HepG2 (cell line): ENCODE data around the gene UTP11. TPM values are rescaled to one million over a fixed set of nuclear protein-coding genes. Genes with fewer than 3 reads are reported as not detected.

ENCODE experiments used
- ATAC-seq: fragments of 200-7000 bp; cut with Tn5 transposase; 3 replicates; pipeline ENCODE4 v1.9.1; 2020; ENCODE audit warnings: mild to moderate bottlenecking, moderate library complexity
- BruUV-seq: library from RNA; stranded (reverse); fragments of 400-500 nt; replicated peaks from 2 replicates; lab custom pipeline; 2021; lab: Mats Ljungman, UMichigan
- CTCF ChIA-PET: fragments of 300-600 bp; formaldehyde crosslinking; extraction: SDS; loops from one replicate; lab custom pipeline; 2021; ENCODE audit warnings: low total read pairs, inconsistent platforms, low intra/inter-chr PET ratio; lab: Yijun Ruan, JAX
- POLR2A ChIA-PET: fragments of 350-600 bp; sonication (Branson Sonifier 250); formaldehyde crosslinking; loops from one replicate; lab custom pipeline; 2020; ENCODE audit warnings: antibody characterized with exemption, inconsistent platforms; lab: Yijun Ruan, JAX
- DNase-seq: peaks from one replicate; pipeline ENCODE4 v3.0.0-alpha.2; 2015; ENCODE audit warnings: low spot score
- FAIRE-seq: peaks from 3 replicates; lab custom pipeline; 2011; peaks lifted over from hg19 to GRCh38; lab: Jason Lieb, UNC
- H2AFZ ChIP-seq: one replicate; pipeline ENCODE4 v1.6.1; 2011; ENCODE audit warnings: low read length, inconsistent platforms
- H3K27ac ChIP-seq: fragments of 300-600 bp; 3 replicates; pipeline ENCODE4 v1.8.0; 2011; ENCODE audit warnings: mixed run types, mild to moderate bottlenecking, mixed read lengths, low read length, inconsistent platforms; ENCODE audit not compliant: insufficient read depth; ENCODE audit errors: extremely low read length
- H3K27me3 ChIP-seq, 2 experiments: fragments of 200-600 bp in 1 of 2; 2 replicates in 1 of 2; 3 replicates in 1 of 2; pipeline versions ENCODE4 v1.6.0 to v1.8.0; 2011; ENCODE audit warnings: low read length in 2 of 2, mild to moderate bottlenecking in 2 of 2, moderate library complexity in 2 of 2, inconsistent platforms in 1 of 2; ENCODE audit not compliant: insufficient read depth in 2 of 2, control insufficient read depth in 1 of 2
- H3K36me3 ChIP-seq, 2 experiments: fragments of 200-600 bp in 1 of 2; replicated peaks in 1 of 2; 2 replicates in 1 of 2; 3 replicates in 1 of 2; pipeline versions ENCODE4 v1.5.1 to v1.8.0; 2011; ENCODE audit warnings: low read length in 2 of 2, inconsistent platforms in 1 of 2; ENCODE audit not compliant: insufficient read depth in 2 of 2, control insufficient read depth in 1 of 2
- H3K4me1 ChIP-seq: 2 replicates; pipeline ENCODE4 v1.5.1; 2012; ENCODE audit warnings: low read length, inconsistent platforms; ENCODE audit not compliant: insufficient read depth
- H3K4me2 ChIP-seq: 2 replicates; pipeline ENCODE4 v1.6.0; 2011; ENCODE audit warnings: low read depth, low read length, inconsistent platforms
- H3K4me3 ChIP-seq, 3 experiments: fragments of 200-600 bp in 1 of 3; sonication (generic), shearing (Covaris generic) in 1 of 3; replicated peaks in 1 of 3; 2 replicates each; pipeline ENCODE4 v1.5.1; 2011 to 2016; ENCODE audit warnings: low read length in 3 of 3, inconsistent platforms in 2 of 3, low read depth in 2 of 3, mild to moderate bottlenecking in 2 of 3, control low read depth in 1 of 3, mixed read lengths in 1 of 3; ENCODE audit not compliant: insufficient read depth in 1 of 3
- H3K79me2 ChIP-seq: one replicate; pipeline ENCODE4 v1.6.1; 2011; ENCODE audit warnings: low read length, inconsistent platforms; ENCODE audit not compliant: insufficient read depth
- H3K9ac ChIP-seq: 2 replicates; pipeline ENCODE4 v1.6.0; 2011; ENCODE audit warnings: mild to moderate bottlenecking, low read depth, low read length, inconsistent platforms; ENCODE audit not compliant: insufficient read depth
- H3K9me3 ChIP-seq: 2 replicates; pipeline ENCODE4 v1.5.1; 2012; ENCODE audit warnings: mild to moderate bottlenecking, low read length
- H4K20me1 ChIP-seq: 2 replicates; pipeline ENCODE4 v1.6.0; 2011; ENCODE audit warnings: inconsistent platforms, mild to moderate bottlenecking, low read length, moderate library complexity; ENCODE audit not compliant: insufficient read depth
- ETV5 ChIP-seq: IDR thresholded peaks from 2 replicates; pipeline ENCODE4 v1.6.1; 2018; ENCODE audit warnings: missing biosample characterization, missing genetic modification reagents, inconsistent platforms, borderline replicate concordance
- ETV6 ChIP-seq: sonication (generic); formaldehyde crosslinking; conservative IDR thresholded peaks from 2 replicates; pipeline ENCODE4 v1.4.0; 2020; ENCODE audit warnings: missing genetic modification reagents
- GPN1 ChIP-seq: sonication (generic); formaldehyde crosslinking; IDR thresholded peaks from 2 replicates; pipeline ENCODE4 v1.5.1; 2020; ENCODE audit warnings: missing genetic modification reagents, borderline replicate concordance
- HNRNPL ChIP-seq: fragments of 200-400 bp; formaldehyde crosslinking; IDR thresholded peaks from 2 replicates; pipeline ENCODE4 v1.6.1; 2017; ENCODE audit warnings: mild to moderate bottlenecking, low read depth, low read length
- KAT8 ChIP-seq: IDR thresholded peaks from 2 replicates; pipeline ENCODE4 v1.6.1; 2016; ENCODE audit warnings: missing genetic modification reagents, missing compliant biosample characterization
- MAFF ChIP-seq: IDR thresholded peaks from 2 replicates; pipeline ENCODE4 v1.6.1; 2011; ENCODE audit warnings: low read depth, low read length, improper control_type of control experiment
- MAFK ChIP-seq, 2 experiments: IDR thresholded peaks in 1 of 2; conservative IDR thresholded peaks in 1 of 2; 2 replicates each; pipeline ENCODE4 v1.6.1; 2011; ENCODE audit warnings: improper control_type of control experiment in 2 of 2, low read length in 2 of 2
- POLR2G ChIP-seq: fragments of 200-400 bp; formaldehyde crosslinking; IDR thresholded peaks from 2 replicates; pipeline ENCODE4 v1.6.1; 2018; ENCODE audit warnings: mild to moderate bottlenecking, low read depth, low read length, moderate library complexity
- SRSF4 ChIP-seq: fragments of 200-400 bp; formaldehyde crosslinking; IDR thresholded peaks from one replicate; pipeline ENCODE4 v1.6.1; 2018; ENCODE audit warnings: mild to moderate bottlenecking, low read depth, low read length, moderate library complexity; ENCODE audit not compliant: poor library complexity, severe bottlenecking
- ZBTB3 ChIP-seq: sonication (generic); formaldehyde crosslinking; IDR thresholded peaks from 2 replicates; pipeline ENCODE4 v1.4.0; 2020; ENCODE audit warnings: low read depth, mild to moderate bottlenecking, moderate library complexity, missing genetic modification reagents, borderline replicate concordance
- ZC3H4 ChIP-seq: sonication (generic); formaldehyde crosslinking; IDR thresholded peaks from 2 replicates; pipeline ENCODE4 v1.4.0; 2020; ENCODE audit warnings: missing genetic modification reagents, borderline replicate concordance
- ZFP41 ChIP-seq: sonication (generic); formaldehyde crosslinking; IDR thresholded peaks from 2 replicates; pipeline ENCODE4 v1.4.0; 2020; ENCODE audit warnings: mild to moderate bottlenecking, missing genetic modification reagents, borderline replicate concordance
- ZNF121 ChIP-seq: sonication (generic); formaldehyde crosslinking; IDR thresholded peaks from 2 replicates; pipeline ENCODE4 v1.5.0; 2020; ENCODE audit warnings: mild to moderate bottlenecking, missing genetic modification reagents
- ZNF343 ChIP-seq: sonication (generic); formaldehyde crosslinking; IDR thresholded peaks from 2 replicates; pipeline ENCODE4 v1.4.0; 2020; ENCODE audit warnings: mild to moderate bottlenecking, missing genetic modification reagents
- ZNF432 ChIP-seq: sonication (generic); formaldehyde crosslinking; IDR thresholded peaks from 2 replicates; pipeline ENCODE4 v1.5.0; 2020; ENCODE audit warnings: missing genetic modification reagents, mild to moderate bottlenecking, borderline replicate concordance
- ZZZ3 ChIP-seq: sonication (generic); formaldehyde crosslinking; IDR thresholded peaks from 2 replicates; pipeline ENCODE4 v1.4.0; 2020; ENCODE audit warnings: missing genetic modification reagents, mild to moderate bottlenecking, borderline replicate concordance
- WGBS: methylation state at CpG from one replicate; pipeline ENCODE4 v1.1.6; 2017; ENCODE audit warnings: low lambda C conversion rate; 5-methylcytosine and 5-hydroxymethylcytosine counted together
- in situ Hi-C: cut with HindIII; loops from 2 replicates; pipeline ENCODE4 v1.10.0; 2017; ENCODE audit warnings: low pct_unique_long_range_greater_than_20kb; ENCODE audit not compliant: extremely low pct_ligation_motif_present
- intact Hi-C: fragments of 100-400 bp; cut with micrococcal nuclease; formaldehyde crosslinking; loops from one replicate; pipeline ENCODE4 v1.10.0; 2022; ENCODE audit not compliant: unreplicated experiment
- polyA plus RNA-seq, 8 experiments: library from polyadenylated mRNA; depleted of rRNA in 3 of 8; stranded (reverse) in 7 of 8; unstranded in 1 of 8; fragments of >200 nt; fragmentation: Illumina TruSeq in 4 of 8; extraction: Trizol in 4 of 8; gene quantifications; 2 replicates each; pipeline versions ENCODE4 v1.2.1 to v1.2.3, GENCODE V29; 2011 to 2016; ENCODE audit warnings: low read depth in 4 of 8, missing spikeins in 1 of 8, mixed read lengths in 1 of 8; ENCODE audit not compliant: insufficient read depth in 1 of 8
- total RNA-seq, 5 experiments: library from RNA; depleted of rRNA; stranded (reverse); fragments of >200 nt; fragmentation: Illumina TruSeq; extraction: Trizol; gene quantifications; 2 replicates each; pipeline ENCODE4 v1.2.3, GENCODE V29; 2016; ENCODE audit warnings: low read depth in 1 of 5
- TF ChIP-seq, protein P1 (sequence below): sonication (generic); formaldehyde crosslinking; IDR thresholded peaks from 2 replicates; pipeline ENCODE4 v1.4.0; 2020; ENCODE audit warnings: missing genetic modification reagents, borderline replicate concordance
- TF ChIP-seq, protein P2 (sequence below): sonication (generic); formaldehyde crosslinking; IDR thresholded peaks from 2 replicates; pipeline ENCODE4 v1.4.0; 2020; ENCODE audit warnings: missing genetic modification reagents

Gene UTP11
- total and polyA plus RNA-seq, 2 of the 13 experiments (the other 11 are each of a cell fraction or from before 2014, with no cell fraction given) = 13.5 to 44.8 TPM

DNA sequence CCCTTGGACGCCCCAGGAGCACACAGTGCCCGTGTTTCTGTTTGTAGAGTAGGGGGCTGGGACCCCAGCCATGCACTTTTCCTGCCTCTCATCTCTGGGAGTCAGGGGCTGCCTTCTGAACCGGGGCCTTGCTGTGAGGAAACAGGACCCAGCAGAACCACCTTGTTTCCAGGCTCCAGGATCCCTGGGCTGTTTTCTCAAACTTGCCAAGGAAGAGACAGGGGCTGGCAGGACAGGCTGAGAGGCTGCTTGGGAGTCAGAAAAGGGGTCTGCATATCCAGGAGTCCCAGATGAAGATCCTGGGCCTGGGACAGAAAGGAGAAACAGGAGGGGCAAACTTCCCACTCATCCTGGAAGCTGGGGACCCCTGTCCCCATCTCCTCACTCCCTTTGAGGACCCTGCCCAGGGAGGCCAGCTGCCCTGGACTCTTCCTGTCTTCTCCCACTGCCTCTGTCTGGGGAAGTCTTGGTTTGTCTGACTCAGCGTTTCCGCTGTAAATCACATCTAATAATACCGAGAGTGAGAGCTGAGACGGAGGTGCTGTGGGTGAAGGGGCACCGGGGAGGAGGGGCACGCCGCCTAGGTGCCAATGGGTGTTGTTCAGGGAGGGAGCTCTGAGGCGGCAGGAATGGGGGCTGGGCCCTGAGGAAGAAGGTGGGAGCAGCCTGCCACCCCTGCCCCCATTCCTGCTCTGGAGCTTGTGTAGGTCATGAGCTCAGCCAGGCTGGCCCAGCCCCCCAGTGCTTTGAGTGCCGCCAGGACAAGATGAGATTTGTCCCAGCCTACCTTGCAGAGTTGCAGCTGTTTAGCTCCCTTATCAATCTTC is 17.4 kb downstream of the UTP11 start:
- Histone ChIP-seq H3K4me3 (no peak overlapping the region), H3K79me2 (no peaks in the 10 kb centered on the region), H2AFZ (no peak overlapping the region), H3K9me3 (no peaks in the 10 kb centered on the region), H3K9ac (no peak overlapping the region), H3K27ac (no peak overlapping the region), H3K4me2 (no peak overlapping the region), H3K36me3 (peaks cover 7 to 12% of the 10 kb centered on the region in 2 experiments; a peak in 4 of 5 replicates), H3K4me1 (peaks cover 25% of the 10 kb centered on the region), H3K27me3 (0 out of 5 replicates have a peak, but pooled peaks cover 0 to 3% of the 10 kb centered on the region in 2 experiments), H4K20me1 (no peaks in the 10 kb centered on the region)
- ATAC-seq (peak; percentile 9; the same call in 1 of the 3 replicates), DNase-seq (no peak), FAIRE-seq (no peak)
- ChIA-PET POLR2A (interaction anchor here (0.9 kb wide), 1 partner anchor 18 kb away, joined by 3 read pairs; no protein-coding TSS in a partner anchor), CTCF (no interaction called here)
- WGBS = 81% methylated on average over 8 of the region's 12 CpGs
- intact Hi-C loops = no loop called here
- in situ Hi-C loops = loop anchor here (10.0 kb wide), 1 partner anchor 555 kb away; no protein-coding TSS in a partner anchor
- no TSS peak for BruUV-seq
- TF ChIP-seq HNRNPL (0 out of 2 replicates have a peak, but pooled peaks have one; percentile 24), ZNF121 (no peak), ZZZ3 (CRISPR knock-in tag) (no peak), ZFP41 (CRISPR knock-in tag) (no peak), ZC3H4 (no peak), ETV5 (CRISPR knock-in tag) (no peak), ZNF432 (CRISPR knock-in tag) (no peak), ETV6 (CRISPR knock-in tag) (no peak), POLR2G (peak; percentile 20; the same call in 1 of the 2 replicates), KAT8 (CRISPR knock-in tag) (no peak), ZNF343 (CRISPR knock-in tag) (no peak), MAFF (peak; percentile 85), MAFK (conservative IDR thresholded peaks at IDR 0.05 in 1 of 2, IDR thresholded peaks at IDR 0.05 in 1 of 2; ENCODE audit: low read length in 2 of 2) (peak; percentile 83 to 93), SRSF4 (no peak), GPN1 (no peak), ZBTB3 (CRISPR knock-in tag) (no peak)
- TF ChIP-seq, protein P1, sequence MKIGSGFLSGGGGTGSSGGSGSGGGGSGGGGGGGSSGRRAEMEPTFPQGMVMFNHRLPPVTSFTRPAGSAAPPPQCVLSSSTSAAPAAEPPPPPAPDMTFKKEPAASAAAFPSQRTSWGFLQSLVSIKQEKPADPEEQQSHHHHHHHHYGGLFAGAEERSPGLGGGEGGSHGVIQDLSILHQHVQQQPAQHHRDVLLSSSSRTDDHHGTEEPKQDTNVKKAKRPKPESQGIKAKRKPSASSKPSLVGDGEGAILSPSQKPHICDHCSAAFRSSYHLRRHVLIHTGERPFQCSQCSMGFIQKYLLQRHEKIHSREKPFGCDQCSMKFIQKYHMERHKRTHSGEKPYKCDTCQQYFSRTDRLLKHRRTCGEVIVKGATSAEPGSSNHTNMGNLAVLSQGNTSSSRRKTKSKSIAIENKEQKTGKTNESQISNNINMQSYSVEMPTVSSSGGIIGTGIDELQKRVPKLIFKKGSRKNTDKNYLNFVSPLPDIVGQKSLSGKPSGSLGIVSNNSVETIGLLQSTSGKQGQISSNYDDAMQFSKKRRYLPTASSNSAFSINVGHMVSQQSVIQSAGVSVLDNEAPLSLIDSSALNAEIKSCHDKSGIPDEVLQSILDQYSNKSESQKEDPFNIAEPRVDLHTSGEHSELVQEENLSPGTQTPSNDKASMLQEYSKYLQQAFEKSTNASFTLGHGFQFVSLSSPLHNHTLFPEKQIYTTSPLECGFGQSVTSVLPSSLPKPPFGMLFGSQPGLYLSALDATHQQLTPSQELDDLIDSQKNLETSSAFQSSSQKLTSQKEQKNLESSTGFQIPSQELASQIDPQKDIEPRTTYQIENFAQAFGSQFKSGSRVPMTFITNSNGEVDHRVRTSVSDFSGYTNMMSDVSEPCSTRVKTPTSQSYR = peak; percentile 46; the same call in 1 of the 2 replicates
- TF ChIP-seq, protein P2, sequence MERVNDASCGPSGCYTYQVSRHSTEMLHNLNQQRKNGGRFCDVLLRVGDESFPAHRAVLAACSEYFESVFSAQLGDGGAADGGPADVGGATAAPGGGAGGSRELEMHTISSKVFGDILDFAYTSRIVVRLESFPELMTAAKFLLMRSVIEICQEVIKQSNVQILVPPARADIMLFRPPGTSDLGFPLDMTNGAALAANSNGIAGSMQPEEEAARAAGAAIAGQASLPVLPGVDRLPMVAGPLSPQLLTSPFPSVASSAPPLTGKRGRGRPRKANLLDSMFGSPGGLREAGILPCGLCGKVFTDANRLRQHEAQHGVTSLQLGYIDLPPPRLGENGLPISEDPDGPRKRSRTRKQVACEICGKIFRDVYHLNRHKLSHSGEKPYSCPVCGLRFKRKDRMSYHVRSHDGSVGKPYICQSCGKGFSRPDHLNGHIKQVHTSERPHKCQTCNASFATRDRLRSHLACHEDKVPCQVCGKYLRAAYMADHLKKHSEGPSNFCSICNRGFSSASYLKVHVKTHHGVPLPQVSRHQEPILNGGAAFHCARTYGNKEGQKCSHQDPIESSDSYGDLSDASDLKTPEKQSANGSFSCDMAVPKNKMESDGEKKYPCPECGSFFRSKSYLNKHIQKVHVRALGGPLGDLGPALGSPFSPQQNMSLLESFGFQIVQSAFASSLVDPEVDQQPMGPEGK (CRISPR knock-in tag) = no peak
